HEK293 (cell line): ENCODE data around the gene NDFIP2.

Source experiments
- KLF10 ChIP-seq: fragments of 450-650 bp; IDR thresholded peaks from 2 replicates; pipeline ENCODE4 v1.5.1; 2018; ENCODE audit warnings: missing biosample characterization, mild to moderate bottlenecking, missing genetic modification characterization
- TCF7L2 ChIP-seq: IDR thresholded peaks from 2 replicates; pipeline ENCODE4 v1.6.1; 2011; ENCODE audit warnings: low read depth, mild to moderate bottlenecking, inconsistent platforms, low read length, moderate library complexity, borderline replicate concordance
- ZBTB8A ChIP-seq: fragments of 450-650 bp; formaldehyde crosslinking; IDR thresholded peaks from 2 replicates; pipeline ENCODE4 v1.5.1; 2016; ENCODE audit warnings: missing biosample characterization, missing genetic modification characterization
- ZNF274 ChIP-seq, 2 experiments: fragments of 200-500 bp in 1 of 2; fragments of 450-650 bp in 1 of 2; sonication (Bioruptor generic) in 1 of 2; formaldehyde crosslinking in 1 of 2; IDR thresholded peaks; 2 replicates each; pipeline versions ENCODE4 v1.5.1 to v1.6.1; 2014 to 2016; ENCODE audit warnings: borderline replicate concordance in 1 of 2, inconsistent platforms in 1 of 2, low read length in 1 of 2, missing biosample characterization in 1 of 2, missing genetic modification characterization in 1 of 2
- ZNF292 ChIP-seq: fragments of 450-650 bp; formaldehyde crosslinking; IDR thresholded peaks from 2 replicates; pipeline ENCODE4 v1.5.1; 2016; ENCODE audit warnings: low read depth, missing biosample characterization, missing genetic modification characterization, borderline replicate concordance
- ZNF302 ChIP-seq: fragments of 450-650 bp; formaldehyde crosslinking; IDR thresholded peaks from 2 replicates; pipeline ENCODE4 v1.5.1; 2016; ENCODE audit warnings: missing biosample characterization, missing genetic modification characterization, low read depth
- ZNF473 ChIP-seq: fragments of 450-650 bp; formaldehyde crosslinking; IDR thresholded peaks from 2 replicates; pipeline ENCODE4 v1.5.1; 2017; ENCODE audit warnings: missing biosample characterization, missing genetic modification characterization
- ZNF529 ChIP-seq: fragments of 450-650 bp; formaldehyde crosslinking; IDR thresholded peaks from 2 replicates; pipeline ENCODE4 v1.5.1; 2017; ENCODE audit warnings: missing genetic modification characterization, missing biosample characterization; ENCODE audit not compliant: insufficient replicate concordance
- ZNF747 ChIP-seq: fragments of 450-650 bp; formaldehyde crosslinking; IDR thresholded peaks from 2 replicates; pipeline ENCODE4 v1.5.1; 2016; ENCODE audit warnings: missing biosample characterization, missing genetic modification characterization
- TF ChIP-seq, protein P1 (sequence below): fragments of 450-650 bp; formaldehyde crosslinking; IDR thresholded peaks from 2 replicates; pipeline ENCODE4 v1.5.1; 2016; ENCODE audit warnings: missing biosample characterization, missing genetic modification characterization
- TF ChIP-seq, protein P2 (sequence below): fragments of 450-650 bp; formaldehyde crosslinking; IDR thresholded peaks from 2 replicates; pipeline ENCODE4 v1.5.1; 2016; ENCODE audit warnings: missing biosample characterization, missing genetic modification characterization
- TF ChIP-seq, protein P3 (sequence below): fragments of 450-650 bp; formaldehyde crosslinking; IDR thresholded peaks from 2 replicates; pipeline ENCODE4 v1.5.1; 2016; ENCODE audit warnings: missing biosample characterization, missing genetic modification characterization

DNA sequence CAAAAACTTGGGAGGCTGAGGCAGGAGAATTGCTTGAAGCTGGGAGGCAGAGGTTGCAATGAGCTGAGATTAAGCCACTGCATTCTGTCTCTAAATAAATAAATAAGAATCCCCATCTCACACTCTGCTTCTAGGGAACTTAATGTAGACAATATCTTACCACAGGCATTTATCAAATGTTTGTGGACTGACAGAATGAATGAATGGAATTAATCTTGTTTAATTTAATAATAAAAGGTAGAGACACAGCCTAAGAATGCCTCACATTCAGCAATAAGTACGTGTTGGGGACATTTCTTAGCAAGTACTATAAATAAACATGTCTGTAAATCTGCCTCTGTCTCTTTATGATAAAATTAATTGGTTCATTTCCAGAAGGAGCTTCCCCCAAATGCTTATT is 38.7 kb upstream of the NDFIP2 start:
- TF ChIP-seq TCF7L2 (no peak), ZNF747 (tag by site-specific recombination) (no peak), ZNF292 (tag by site-specific recombination) (no peak), ZNF302 (tag by site-specific recombination) (no peak), ZNF274 (IDR thresholded peaks at IDR 0.05; ENCODE audit: low read length) (no peak), ZNF274 (tag by site-specific recombination; IDR thresholded peaks at IDR 0.05; ENCODE audit: borderline replicate concordance) (no peak), ZNF529 (tag by site-specific recombination) (no peak), ZNF473 (no peak), ZBTB8A (no peak), KLF10 (tag by site-specific recombination) (no peak)
- TF ChIP-seq, protein P1, sequence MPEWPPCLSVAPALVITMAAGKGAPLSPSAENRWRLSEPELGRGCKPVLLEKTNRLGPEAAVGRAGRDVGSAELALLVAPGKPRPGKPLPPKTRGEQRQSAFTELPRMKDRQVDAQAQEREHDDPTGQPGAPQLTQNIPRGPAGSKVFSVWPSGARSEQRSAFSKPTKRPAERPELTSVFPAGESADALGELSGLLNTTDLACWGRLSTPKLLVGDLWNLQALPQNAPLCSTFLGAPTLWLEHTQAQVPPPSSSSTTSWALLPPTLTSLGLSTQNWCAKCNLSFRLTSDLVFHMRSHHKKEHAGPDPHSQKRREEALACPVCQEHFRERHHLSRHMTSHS (tag by site-specific recombination): no peak
- TF ChIP-seq, protein P2, sequence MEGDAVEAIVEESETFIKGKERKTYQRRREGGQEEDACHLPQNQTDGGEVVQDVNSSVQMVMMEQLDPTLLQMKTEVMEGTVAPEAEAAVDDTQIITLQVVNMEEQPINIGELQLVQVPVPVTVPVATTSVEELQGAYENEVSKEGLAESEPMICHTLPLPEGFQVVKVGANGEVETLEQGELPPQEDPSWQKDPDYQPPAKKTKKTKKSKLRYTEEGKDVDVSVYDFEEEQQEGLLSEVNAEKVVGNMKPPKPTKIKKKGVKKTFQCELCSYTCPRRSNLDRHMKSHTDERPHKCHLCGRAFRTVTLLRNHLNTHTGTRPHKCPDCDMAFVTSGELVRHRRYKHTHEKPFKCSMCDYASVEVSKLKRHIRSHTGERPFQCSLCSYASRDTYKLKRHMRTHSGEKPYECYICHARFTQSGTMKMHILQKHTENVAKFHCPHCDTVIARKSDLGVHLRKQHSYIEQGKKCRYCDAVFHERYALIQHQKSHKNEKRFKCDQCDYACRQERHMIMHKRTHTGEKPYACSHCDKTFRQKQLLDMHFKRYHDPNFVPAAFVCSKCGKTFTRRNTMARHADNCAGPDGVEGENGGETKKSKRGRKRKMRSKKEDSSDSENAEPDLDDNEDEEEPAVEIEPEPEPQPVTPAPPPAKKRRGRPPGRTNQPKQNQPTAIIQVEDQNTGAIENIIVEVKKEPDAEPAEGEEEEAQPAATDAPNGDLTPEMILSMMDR (tag by site-specific recombination): no peak
- TF ChIP-seq, protein P3, sequence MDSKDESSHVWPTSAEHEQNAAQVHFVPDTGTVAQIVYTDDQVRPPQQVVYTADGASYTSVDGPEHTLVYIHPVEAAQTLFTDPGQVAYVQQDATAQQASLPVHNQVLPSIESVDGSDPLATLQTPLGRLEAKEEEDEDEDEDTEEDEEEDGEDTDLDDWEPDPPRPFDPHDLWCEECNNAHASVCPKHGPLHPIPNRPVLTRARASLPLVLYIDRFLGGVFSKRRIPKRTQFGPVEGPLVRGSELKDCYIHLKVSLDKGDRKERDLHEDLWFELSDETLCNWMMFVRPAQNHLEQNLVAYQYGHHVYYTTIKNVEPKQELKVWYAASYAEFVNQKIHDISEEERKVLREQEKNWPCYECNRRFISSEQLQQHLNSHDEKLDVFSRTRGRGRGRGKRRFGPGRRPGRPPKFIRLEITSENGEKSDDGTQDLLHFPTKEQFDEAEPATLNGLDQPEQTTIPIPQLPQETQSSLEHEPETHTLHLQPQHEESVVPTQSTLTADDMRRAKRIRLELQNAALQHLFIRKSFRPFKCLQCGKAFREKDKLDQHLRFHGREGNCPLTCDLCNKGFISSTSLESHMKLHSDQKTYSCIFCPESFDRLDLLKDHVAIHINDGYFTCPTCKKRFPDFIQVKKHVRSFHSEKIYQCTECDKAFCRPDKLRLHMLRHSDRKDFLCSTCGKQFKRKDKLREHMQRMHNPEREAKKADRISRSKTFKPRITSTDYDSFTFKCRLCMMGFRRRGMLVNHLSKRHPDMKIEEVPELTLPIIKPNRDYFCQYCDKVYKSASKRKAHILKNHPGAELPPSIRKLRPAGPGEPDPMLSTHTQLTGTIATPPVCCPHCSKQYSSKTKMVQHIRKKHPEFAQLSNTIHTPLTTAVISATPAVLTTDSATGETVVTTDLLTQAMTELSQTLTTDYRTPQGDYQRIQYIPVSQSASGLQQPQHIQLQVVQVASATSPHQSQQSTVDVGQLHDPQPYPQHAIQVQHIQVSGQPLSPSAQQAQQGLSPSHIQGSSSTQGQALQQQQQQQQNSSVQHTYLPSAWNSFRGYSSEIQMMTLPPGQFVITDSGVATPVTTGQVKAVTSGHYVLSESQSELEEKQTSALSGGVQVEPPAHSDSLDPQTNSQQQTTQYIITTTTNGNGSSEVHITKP (tag by site-specific recombination): no peak
